Tibial artery (tissue), 4 donors: ENCODE data around the gene MEPCE.

Experiments used
- DNase-seq, 2 donors: peaks; one replicate each; pipeline ENCODE4 v3.0.0-alpha.2; 2019
- H3K27ac ChIP-seq, 2 donors: fragments of 200-600 bp; sonication (generic) in 1 of 2; 1 replicate in 1 of 2; 2 replicates in 1 of 2; pipeline ENCODE4 v1.5.1; 2018 to 2019; ENCODE audit warnings: mild to moderate bottlenecking in 1 of 2
- H3K27me3 ChIP-seq, 2 donors: fragments of 200-600 bp; sonication (generic) in 1 of 2; one replicate each; pipeline versions ENCODE4 v1.5.1 to v1.6.0; 2016 to 2019
- H3K36me3 ChIP-seq, 3 donors: fragments of 200-600 bp; sonication (generic) in 2 of 3; one replicate each; pipeline ENCODE4 v1.5.1; 2016 to 2019; ENCODE audit warnings: mild to moderate bottlenecking in 2 of 3
- H3K4me1 ChIP-seq, 4 donors: fragments of 200-600 bp; sonication (generic) in 2 of 4; 1 replicate in 3 of 4; 2 replicates in 1 of 4; pipeline ENCODE4 v1.5.1; 2016 to 2019
- H3K4me3 ChIP-seq, 2 donors: fragments of 200-600 bp; sonication (generic) in 1 of 2; 1 replicate in 1 of 2; 2 replicates in 1 of 2; pipeline ENCODE4 v1.5.1; 2018 to 2019; ENCODE audit warnings: mild to moderate bottlenecking in 2 of 2
- H3K9me3 ChIP-seq, 3 donors: fragments of 200-600 bp; sonication (generic) in 1 of 3; one replicate each; pipeline ENCODE4 v1.5.1; 2016 to 2019
- CTCF ChIP-seq, 2 experiments: fragments of 200-600 bp in 1 of 2; fragments of 450-650 bp in 1 of 2; IDR thresholded peaks; one replicate each; pipeline ENCODE4 v1.5.1; 2017 to 2019; ENCODE audit warnings: antibody characterized with exemption in 2 of 2, mild to moderate bottlenecking in 1 of 2, moderate library complexity in 1 of 2
- intact Hi-C: fragments of 100-400 bp; cut with DNase I; formaldehyde crosslinking; loops from one replicate; pipeline ENCODE4 v1.15.0; 2023; ENCODE audit warnings: low total_unique reads

MEPCE gene

DNA sequence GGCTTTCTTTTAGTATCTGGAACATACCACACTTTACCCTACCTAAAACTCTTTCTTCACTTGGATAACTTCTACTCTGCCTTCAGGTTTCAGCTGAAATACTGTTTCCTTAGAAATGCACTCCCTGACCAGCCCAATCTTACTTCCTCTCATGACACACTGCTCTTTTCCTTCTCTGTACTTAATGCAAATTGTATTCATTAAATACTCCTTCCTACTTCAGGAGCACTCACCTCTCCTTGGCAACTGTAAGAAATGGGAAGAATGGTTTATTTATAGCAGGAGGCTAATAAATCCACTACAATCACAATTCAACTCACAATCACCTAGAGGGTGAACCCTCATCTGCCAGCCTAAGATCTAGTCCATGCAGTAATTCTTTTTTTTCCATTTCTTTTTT, 16.3 kb upstream of the MEPCE start:
- Histone ChIP-seq H3K4me1 (no peaks in the 10 kb centered on the region), H3K36me3 (no peaks in the 10 kb centered on the region), H3K27ac (no peak overlapping the region), H3K27me3 (no peaks in the 10 kb centered on the region), H3K9me3 (no peaks in the 10 kb centered on the region), H3K4me3 (no peak overlapping the region)
- TF ChIP-seq CTCF (IDR thresholded peaks at IDR 0.05), result no peak
- intact Hi-C loops, result no loop called here
- DNase-seq, result no peak

- H3K27me3 ChIP-seq, result no peaks in the 10 kb centered on the region
- no peak overlapping the region for H3K27ac ChIP-seq
- H3K4me1 ChIP-seq, result no peaks in the 10 kb centered on the region
- H3K36me3 ChIP-seq, result no peaks in the 10 kb centered on the region
- intact Hi-C loops, result no loop called here
- no peaks in the 10 kb centered on the region for H3K9me3 ChIP-seq
- H3K4me3 ChIP-seq, result no peak overlapping the region
- no peak for TF ChIP-seq CTCF (IDR thresholded peaks at IDR 0.05)
- no peak for DNase-seq
These were observed 15.7 kb upstream of the MEPCE start for GRCh38 chr7:100413889-100414288.

DNA sequence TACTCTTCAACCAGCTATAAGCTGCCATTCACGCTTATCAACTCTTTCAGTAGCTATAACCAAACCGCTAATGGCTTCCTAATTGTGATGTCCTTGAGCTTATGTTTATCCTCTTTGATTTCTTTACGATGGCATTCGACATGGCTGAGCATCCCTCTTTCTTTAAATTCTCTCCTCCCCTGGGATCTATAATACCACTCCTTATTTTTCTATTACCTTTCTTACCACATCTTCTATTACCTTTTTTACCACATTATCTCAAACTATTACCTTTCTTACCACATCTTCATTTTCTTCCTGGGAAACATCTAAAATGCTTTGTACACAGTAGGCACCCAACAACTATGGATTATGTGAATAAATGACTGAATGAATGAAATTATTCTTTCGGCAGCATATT, 14.2 kb upstream of the MEPCE start:
- Histone ChIP-seq H3K9me3 (no peaks in the 10 kb centered on the region), H3K27ac (no peak overlapping the region), H3K4me1 (no peaks in the 10 kb centered on the region), H3K36me3 (no peaks in the 10 kb centered on the region), H3K27me3 (no peaks in the 10 kb centered on the region), H3K4me3 (no peak overlapping the region)
- intact Hi-C loops, result no loop called here
- DNase-seq, result no peak
- no peak for TF ChIP-seq CTCF (IDR thresholded peaks at IDR 0.05)

DNA sequence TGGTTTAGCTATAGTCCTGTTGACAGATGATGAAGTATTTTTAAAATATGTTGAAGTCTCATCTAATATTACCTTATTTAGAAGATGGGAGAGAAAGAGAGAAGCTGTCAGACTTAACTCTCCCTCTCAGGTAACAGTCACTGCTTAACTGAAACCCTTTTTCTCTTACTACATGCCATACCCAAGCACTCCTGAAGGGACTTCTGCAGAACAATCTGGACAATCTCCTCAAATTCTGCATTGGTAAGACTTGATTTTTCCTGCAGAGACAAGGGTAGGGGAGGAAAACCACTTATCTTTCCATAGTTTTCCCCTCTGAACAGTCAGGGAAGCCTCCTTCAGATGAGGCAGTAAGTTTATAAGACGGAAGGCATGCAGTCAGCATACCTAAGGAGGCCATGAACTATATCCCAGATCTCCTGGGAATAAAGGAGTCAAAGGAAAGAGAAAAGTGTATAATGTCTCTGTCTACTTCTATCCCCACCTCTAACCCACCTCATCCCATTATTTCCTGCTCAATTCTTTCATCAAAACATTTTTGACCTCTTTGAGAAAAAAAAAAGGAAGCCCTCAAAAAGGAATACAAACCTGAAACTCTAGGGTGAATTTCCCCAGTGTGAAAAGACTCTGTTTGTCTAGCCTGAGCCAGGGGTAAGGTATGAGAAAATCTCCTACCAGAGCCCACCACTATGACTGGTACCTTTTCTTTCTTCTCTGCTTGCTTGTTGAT, 10.5 kb upstream of the MEPCE start:
- Histone ChIP-seq H3K27me3 (no peaks in the 10 kb centered on the region), H3K27ac (no peak overlapping the region), H3K4me3 (no peak overlapping the region), H3K9me3 (no peaks in the 10 kb centered on the region), H3K4me1 (no peaks in the 10 kb centered on the region), H3K36me3 (no peaks in the 10 kb centered on the region)
- no peak for TF ChIP-seq CTCF (IDR thresholded peaks at IDR 0.05)
- intact Hi-C loops, result no loop called here
- DNase-seq, result no peak

GRCh38 chr7:100419660-100420226, 9.9 kb upstream of the MEPCE start:
- TF ChIP-seq CTCF (IDR thresholded peaks at IDR 0.05), result no peak
- no peak overlapping the region for H3K4me3 ChIP-seq
- intact Hi-C loops, result loop anchor here (10.0 kb wide), 1 partner anchor 405 kb away; the partner anchor contains the start of gene ZKSCAN1
- no peaks in the 10 kb centered on the region for H3K27me3 ChIP-seq
- H3K36me3 ChIP-seq, result no peaks in the 10 kb centered on the region
- H3K27ac ChIP-seq, result no peak overlapping the region
- no peaks in the 10 kb centered on the region for H3K4me1 ChIP-seq
- DNase-seq, result no peak
- H3K9me3 ChIP-seq, result no peaks in the 10 kb centered on the region
